AG04449 (cell line): ENCODE results near the gene DCHS1.

Experiments used
- CTCF ChIA-PET: fragments of 350-600 bp; formaldehyde crosslinking; extraction: SDS; loops from one replicate; lab custom pipeline; 2021; ENCODE audit warnings: antibody characterized with exemption; lab: Yijun Ruan, JAX
- POLR2A ChIA-PET: fragments of 400-600, 350-600 bp; formaldehyde crosslinking; extraction: SDS; loops from one replicate; lab custom pipeline; 2020; ENCODE audit warnings: antibody characterized with exemption, inconsistent platforms; lab: Yijun Ruan, JAX
- DNase-seq: peaks from one replicate; pipeline ENCODE4 v3.0.0-alpha.2; 2010; ENCODE audit warnings: low read depth, low spot score
- H3K4me3 ChIP-seq: 2 replicates; pipeline ENCODE4 v1.5.1; 2011; ENCODE audit warnings: low read depth, mild to moderate bottlenecking, control low read depth, low read length
- TF ChIP-seq, protein P1 (sequence below): IDR thresholded peaks from one replicate; pipeline ENCODE4 v1.5.1; 2011; ENCODE audit warnings: mild to moderate bottlenecking, moderate library complexity, low read length, control low read depth, inconsistent platforms; ENCODE audit not compliant: insufficient read depth; ENCODE audit errors: missing control alignments

DCHS1 gene

DNA sequence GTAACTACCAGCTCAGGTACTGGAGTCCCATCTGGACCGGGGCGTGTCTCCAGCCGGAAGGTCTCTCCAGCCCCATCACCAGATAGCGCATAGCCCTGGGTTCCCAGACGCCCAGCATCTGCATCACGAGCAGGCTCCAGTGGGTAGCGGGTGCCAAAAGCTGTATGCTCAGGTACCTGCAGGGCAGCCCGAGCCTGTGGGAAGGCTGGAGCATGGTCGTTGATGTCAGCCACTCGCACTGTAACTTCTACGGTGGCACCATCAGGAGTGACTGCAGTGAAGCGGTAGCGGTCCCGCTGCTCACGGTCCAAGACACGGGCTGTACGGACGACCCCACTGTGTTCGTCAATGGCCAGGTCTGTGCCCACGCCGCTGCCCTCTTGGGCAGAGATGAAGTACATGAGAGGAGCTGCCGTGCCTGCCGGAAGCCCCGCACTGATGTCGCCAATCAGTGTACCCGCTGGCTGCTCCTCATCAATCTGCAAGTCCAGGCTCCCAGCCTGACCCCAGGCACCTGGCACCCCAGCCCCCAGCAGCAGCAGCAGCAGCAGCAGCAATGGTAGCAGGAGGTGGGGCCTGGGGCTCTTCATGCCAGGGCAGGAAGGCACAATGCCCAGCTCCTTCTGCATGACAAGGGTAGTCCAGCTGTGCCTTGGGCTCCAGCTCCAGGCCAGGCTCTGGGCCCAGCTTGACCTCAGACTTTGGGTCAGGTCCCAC is 14.5 kb downstream of the DCHS1 start:
- H3K4me3 ChIP-seq: no peak overlapping the region
- TF ChIP-seq, protein P1, sequence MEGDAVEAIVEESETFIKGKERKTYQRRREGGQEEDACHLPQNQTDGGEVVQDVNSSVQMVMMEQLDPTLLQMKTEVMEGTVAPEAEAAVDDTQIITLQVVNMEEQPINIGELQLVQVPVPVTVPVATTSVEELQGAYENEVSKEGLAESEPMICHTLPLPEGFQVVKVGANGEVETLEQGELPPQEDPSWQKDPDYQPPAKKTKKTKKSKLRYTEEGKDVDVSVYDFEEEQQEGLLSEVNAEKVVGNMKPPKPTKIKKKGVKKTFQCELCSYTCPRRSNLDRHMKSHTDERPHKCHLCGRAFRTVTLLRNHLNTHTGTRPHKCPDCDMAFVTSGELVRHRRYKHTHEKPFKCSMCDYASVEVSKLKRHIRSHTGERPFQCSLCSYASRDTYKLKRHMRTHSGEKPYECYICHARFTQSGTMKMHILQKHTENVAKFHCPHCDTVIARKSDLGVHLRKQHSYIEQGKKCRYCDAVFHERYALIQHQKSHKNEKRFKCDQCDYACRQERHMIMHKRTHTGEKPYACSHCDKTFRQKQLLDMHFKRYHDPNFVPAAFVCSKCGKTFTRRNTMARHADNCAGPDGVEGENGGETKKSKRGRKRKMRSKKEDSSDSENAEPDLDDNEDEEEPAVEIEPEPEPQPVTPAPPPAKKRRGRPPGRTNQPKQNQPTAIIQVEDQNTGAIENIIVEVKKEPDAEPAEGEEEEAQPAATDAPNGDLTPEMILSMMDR: no peak
- no peak for DNase-seq
- CTCF ChIA-PET: interaction anchor here (1.3 kb wide), 1 partner anchor 26 kb away, joined by 3 read pairs; no protein-coding TSS in a partner anchor
- POLR2A ChIA-PET: no interaction called here

DNA sequence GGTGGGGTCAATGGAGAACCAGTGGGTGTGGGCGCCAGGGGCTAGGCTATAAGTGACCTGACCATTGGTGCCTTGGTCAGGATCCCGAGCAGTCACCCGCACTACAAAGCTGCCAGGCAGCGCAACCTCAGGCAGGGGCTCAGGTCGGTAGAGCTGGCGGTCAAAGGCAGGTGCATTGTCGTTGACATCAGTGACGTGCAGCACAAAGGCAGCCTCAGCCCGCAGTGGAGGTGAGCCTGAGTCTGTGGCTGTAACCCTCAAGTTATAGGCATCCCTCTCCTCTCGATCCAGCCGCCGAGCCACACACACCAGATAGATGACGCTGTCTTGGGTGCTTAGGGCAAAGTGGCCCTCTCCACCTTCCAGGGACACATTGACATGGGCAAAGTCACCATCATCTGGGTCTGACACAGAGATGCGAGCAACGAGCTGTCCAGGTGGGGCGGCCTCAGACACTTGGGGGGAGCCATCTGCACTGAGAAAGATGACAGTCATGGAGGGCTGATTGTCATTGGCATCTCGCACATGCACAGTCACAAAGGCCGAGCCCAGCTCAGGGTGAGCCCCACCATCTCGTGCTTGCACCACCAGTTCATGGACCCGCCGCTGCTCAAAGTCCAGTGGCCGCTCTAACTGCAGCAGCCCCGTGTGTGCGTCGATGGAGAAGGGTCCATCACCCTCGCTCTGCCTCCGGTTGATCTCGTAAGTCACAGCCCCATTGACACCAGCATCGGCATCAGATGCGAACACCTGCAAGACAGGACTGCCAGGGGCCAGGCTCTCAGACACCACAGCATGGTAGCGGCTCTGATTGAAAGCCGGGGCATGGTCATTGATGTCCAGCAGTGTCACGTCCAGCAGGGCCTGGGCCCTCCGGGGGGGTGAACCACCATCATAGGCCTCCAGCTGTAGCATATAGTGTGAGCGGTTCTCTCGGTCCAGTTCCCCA is 15.3 kb downstream of the DCHS1 start:
- DNase-seq: no peak
- CTCF ChIA-PET: no interaction called here
- H3K4me3 ChIP-seq: no peak overlapping the region
- POLR2A ChIA-PET: no interaction called here
- TF ChIP-seq, protein P1: no peak

DNA sequence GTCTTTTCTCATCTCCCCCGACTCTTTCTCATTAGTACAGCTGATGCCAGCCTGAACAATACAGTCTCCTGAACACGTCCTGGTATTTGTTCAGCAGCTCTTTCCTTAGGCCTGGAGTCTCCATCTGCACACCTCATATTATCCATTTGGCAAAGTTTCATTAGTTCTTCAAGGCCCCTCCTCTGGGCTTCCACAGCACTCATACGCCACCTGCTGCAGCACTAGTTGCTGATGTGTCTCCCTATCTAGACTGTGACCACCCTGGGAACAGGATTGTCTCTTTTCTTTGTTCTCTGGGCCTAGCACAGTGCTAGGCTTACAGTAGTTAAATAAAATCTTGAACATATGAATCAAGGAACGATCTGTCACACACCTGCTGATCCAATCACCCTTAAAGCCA is 17.2 kb downstream of the DCHS1 start:
- no peak for DNase-seq
- TF ChIP-seq, protein P1: no peak
- POLR2A ChIA-PET: interaction anchor here (0.5 kb wide), 1 partner anchor 29 kb away, joined by 3 read pairs; no protein-coding TSS in a partner anchor
- H3K4me3 ChIP-seq: no peak overlapping the region
- CTCF ChIA-PET: interaction anchor here (1.1 to 1.4 kb wide), 2 partner anchors 9 to 45 kb away, joined by 4 to 5 read pairs; partner anchors contain the start of gene MRPL17

DNA sequence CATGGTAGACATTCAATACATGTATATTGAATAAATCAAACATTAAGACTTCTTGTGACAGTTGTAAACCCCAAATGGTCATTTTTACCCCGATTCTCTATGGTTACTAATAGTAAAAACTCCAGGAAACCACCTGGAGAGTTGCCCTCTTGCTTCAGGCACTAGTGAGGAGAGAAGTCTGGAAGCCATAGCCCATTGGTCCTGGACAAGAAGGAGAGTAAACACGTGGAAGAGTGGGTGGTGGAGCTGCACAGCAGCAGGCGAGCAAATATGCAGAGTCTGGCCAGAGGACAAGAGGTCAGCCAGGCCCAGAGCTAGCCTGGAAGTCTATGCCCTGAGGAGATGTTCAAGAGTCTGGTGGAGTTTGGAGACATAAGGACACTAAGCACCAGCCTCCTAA is 17.7 kb downstream of the DCHS1 start:
- POLR2A ChIA-PET: interaction anchor here (0.5 kb wide), 1 partner anchor 30 kb away, joined by 3 read pairs; no protein-coding TSS in a partner anchor
- no peak for DNase-seq
- TF ChIP-seq, protein P1: no peak
- H3K4me3 ChIP-seq: no peak overlapping the region
- CTCF ChIA-PET: interaction anchor here (1.4 to 1.6 kb wide), 3 partner anchors 9 to 107 kb away, joined by 4 to 5 read pairs (median 4); partner anchors contain the start of gene MRPL17

DNA sequence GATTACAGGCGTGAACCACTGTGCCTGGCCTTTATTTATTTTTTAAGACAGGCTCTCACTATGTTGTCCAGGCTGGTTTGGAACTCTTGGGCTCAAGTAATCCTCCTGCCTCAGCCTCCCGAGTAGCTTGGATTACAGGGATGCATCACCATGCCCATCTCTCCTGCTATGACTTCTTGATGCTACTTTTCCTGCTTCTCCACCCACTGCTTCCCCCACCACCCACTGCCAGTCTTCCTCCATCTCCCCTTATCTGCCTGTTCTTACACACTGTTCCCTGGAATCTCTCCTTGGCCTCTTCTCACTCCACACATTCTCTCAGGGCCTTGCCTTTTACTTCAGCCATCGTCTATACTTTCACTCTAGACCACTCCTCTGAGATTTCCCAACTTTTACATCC is 19.1 kb downstream of the DCHS1 start:
- ChIA-PET CTCF (interaction anchor here (1.2 to 2.1 kb wide), 4 partner anchors 18 to 105 kb away, joined by 4 to 7 read pairs (median 4); partner anchors contain the start of genes MRPL17 and TPP1), POLR2A (no interaction called here)
- no peak for DNase-seq
- TF ChIP-seq, protein P1: no peak
- no peak overlapping the region for H3K4me3 ChIP-seq
